Thyroid gland (tissue), 4 donors: Measurements from ENCODE around the gene MEDAG.

Experiments used
- POLR2A ChIP-seq, 2 donors: fragments of 450-650 bp; IDR thresholded peaks; one replicate each; pipeline ENCODE4 v1.6.1; 2017; ENCODE audit warnings: antibody characterized with exemption in 2 of 2, mild to moderate bottlenecking in 2 of 2, moderate library complexity in 1 of 2
- TF ChIP-seq, protein P1 (sequence below), 6 experiments: fragments of 200-600 bp in 3 of 6; fragments of 450-650 bp in 3 of 6; sonication (generic) in 3 of 6; IDR thresholded peaks; one replicate each; pipeline ENCODE4 v1.5.1; 2016 to 2019; ENCODE audit warnings: antibody characterized with exemption in 6 of 6, mild to moderate bottlenecking in 2 of 6, inconsistent platforms in 1 of 6, moderate library complexity in 1 of 6

DNA sequence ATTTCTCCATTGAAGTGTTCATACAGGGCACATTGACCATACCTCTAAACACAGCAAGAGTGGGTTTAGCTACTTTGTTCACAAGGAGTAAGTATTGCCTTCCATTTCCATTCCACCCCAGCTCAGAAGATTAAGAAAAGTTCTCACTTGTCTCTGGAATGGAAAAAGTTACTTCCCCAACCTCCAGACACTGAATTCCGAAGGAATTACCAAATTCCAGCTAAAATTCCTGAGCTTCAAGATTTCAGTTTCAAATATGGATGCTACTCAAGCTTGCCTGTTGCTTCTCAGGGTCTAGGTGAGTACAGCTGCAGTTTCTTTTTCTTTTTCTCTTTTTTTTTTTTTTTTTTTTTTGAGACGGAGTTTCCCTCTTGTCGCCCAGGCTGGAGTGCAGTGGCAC lies 60.0 kb downstream of the MEDAG start:
- TF ChIP-seq, protein P1, sequence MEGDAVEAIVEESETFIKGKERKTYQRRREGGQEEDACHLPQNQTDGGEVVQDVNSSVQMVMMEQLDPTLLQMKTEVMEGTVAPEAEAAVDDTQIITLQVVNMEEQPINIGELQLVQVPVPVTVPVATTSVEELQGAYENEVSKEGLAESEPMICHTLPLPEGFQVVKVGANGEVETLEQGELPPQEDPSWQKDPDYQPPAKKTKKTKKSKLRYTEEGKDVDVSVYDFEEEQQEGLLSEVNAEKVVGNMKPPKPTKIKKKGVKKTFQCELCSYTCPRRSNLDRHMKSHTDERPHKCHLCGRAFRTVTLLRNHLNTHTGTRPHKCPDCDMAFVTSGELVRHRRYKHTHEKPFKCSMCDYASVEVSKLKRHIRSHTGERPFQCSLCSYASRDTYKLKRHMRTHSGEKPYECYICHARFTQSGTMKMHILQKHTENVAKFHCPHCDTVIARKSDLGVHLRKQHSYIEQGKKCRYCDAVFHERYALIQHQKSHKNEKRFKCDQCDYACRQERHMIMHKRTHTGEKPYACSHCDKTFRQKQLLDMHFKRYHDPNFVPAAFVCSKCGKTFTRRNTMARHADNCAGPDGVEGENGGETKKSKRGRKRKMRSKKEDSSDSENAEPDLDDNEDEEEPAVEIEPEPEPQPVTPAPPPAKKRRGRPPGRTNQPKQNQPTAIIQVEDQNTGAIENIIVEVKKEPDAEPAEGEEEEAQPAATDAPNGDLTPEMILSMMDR (IDR thresholded peaks at IDR 0.05), result no peak
- no peak for TF ChIP-seq POLR2A (IDR thresholded peaks at IDR 0.05)
